ENCODE results near the gene TRAPPC3L.

TRAPPC3L gene

DNA sequence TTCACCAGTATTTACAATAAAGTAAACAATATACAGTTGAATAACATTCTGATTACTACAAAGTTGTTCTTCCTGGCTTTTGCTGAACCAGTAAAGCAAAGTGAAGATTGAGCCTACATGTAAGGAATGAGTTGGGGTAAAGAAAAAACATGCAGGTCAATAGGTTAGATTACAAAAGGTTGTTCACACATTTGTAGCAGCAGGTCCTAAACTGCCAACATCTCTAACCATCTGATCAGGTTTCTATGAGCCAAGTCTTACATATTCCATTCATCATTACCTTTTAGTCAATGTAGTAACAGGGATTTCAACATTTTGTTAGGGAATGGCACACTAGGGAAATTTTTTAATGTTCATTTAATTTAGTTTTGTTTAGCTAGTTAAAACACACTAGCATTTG is 93.6 kb downstream of the TRAPPC3L start:
- H3K36me3 ChIP-seq (ENCODE audit: control insufficient read depth in 1 of 2, insufficient read depth in 2 of 2, low read depth in 1 of 2, low read length in 2 of 2): no peaks in the 10 kb centered on the region
- H3K9me3 ChIP-seq (ENCODE audit: control insufficient read depth, low read length): no peaks in the 10 kb centered on the region
- H3K18ac ChIP-seq (ENCODE audit: low read depth in 1 of 2, low read length in 2 of 2): no peak overlapping the region
- H2BK15ac ChIP-seq (ENCODE audit: low read depth, poor library complexity, severe bottlenecking): no peak overlapping the region
- no peak overlapping the region for H3K23ac ChIP-seq (ENCODE audit: low read length in 2 of 2)
- no peak for DNase-seq
- H3K27me3 ChIP-seq (ENCODE audit: control insufficient read depth in 1 of 2, insufficient read depth in 1 of 2, low read length in 2 of 2): no peaks in the 10 kb centered on the region
- H3K4me1 ChIP-seq (ENCODE audit: control insufficient read depth, insufficient read depth, low read depth, low read length): peaks cover 5% of the 10 kb centered on the region
- H3K4me3 ChIP-seq (ENCODE audit: insufficient read depth in 1 of 2, low read depth in 1 of 2, low read length in 2 of 2): no peak overlapping the region
- H2AK5ac ChIP-seq (ENCODE audit: low read length, severe bottlenecking): no peak overlapping the region
- H2BK12ac ChIP-seq (ENCODE audit: low read length in 2 of 2): no peak overlapping the region
- H2BK5ac ChIP-seq (ENCODE audit: low read depth, low read length, poor library complexity, severe bottlenecking): no peak overlapping the region
- no peak overlapping the region for H3K9ac ChIP-seq (ENCODE audit: low read length)
- H3K27ac ChIP-seq (ENCODE audit: low read length, poor library complexity, severe bottlenecking): no peak overlapping the region
- no peak overlapping the region for H2BK120ac ChIP-seq (ENCODE audit: low read depth, low read length)
- no peak overlapping the region for H4K91ac ChIP-seq (ENCODE audit: low read length)
- no peak overlapping the region for H3K4ac ChIP-seq (ENCODE audit: low read depth in 1 of 2, low read length in 2 of 2)
- H3K4me2 ChIP-seq (ENCODE audit: low read length, poor library complexity, severe bottlenecking): no peak overlapping the region
- H3K79me1 ChIP-seq (replicated peaks; ENCODE audit: low read length, poor library complexity, severe bottlenecking): no peaks in the 10 kb centered on the region
- no peak overlapping the region for H3K14ac ChIP-seq (ENCODE audit: low read length in 2 of 2)
- H2AFZ ChIP-seq (ENCODE audit: low read depth, low read length): no peak overlapping the region
- no peak overlapping the region for H4K8ac ChIP-seq (ENCODE audit: low read length)

DNA sequence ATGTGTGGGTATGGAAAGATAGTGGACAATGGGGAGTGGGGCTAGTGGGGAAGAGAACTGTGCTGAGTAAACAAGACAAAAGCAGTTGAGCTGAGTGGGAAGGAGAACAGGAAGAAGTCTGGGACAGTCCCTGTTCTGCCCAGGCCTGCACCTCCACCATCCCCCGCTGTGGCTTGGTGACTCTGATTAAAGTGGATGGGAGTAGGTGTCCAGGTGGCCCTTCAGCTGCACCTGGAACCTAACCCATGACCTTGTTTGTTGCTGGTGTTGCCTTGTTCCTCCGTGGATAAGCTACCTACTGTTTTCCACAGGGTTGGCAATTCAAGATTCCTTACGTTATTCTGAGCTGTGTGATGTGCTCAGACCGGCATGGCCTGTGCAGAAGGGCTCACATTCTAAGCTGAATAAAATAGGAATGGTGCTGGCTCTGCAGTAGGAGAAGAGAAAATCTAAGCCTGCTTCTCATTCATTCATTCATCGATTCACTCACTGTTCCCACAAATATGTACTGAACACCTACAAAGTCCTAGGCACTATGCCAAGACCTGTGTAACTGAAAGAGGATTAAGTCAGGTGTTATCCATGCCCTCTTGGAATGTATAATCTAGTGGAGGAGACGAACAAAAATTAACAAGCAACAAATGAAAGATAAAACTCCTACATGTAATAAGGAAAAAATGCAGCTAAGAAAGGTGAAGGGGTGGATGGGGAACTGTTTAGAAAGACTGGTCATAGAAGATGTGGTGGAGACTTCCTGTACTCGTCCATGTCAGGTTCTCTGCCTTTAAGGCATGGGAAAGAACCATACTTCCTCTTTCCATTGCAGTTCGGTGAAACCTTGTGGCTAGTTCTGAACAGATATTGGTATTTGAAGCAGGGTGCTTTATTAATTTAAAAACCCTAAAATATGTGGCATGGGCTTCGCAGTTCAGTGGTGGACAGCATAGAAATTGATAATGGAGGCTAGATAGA is 94.4 kb downstream of the TRAPPC3L start:
- H4K8ac ChIP-seq (ENCODE audit: low read length): no peak overlapping the region
- H3K4me2 ChIP-seq (ENCODE audit: low read length, poor library complexity, severe bottlenecking): no peak overlapping the region
- no peaks in the 10 kb centered on the region for H3K36me3 ChIP-seq (ENCODE audit: control insufficient read depth in 1 of 2, insufficient read depth in 2 of 2, low read depth in 1 of 2, low read length in 2 of 2)
- H3K23ac ChIP-seq (ENCODE audit: low read length in 2 of 2): no peak overlapping the region
- peak overlapping the region; percentile 58 to 68 for H3K18ac ChIP-seq (ENCODE audit: low read depth in 1 of 2, low read length in 2 of 2)
- peak overlapping the region; percentile 33 for H2BK15ac ChIP-seq (ENCODE audit: low read depth, poor library complexity, severe bottlenecking)
- no peak overlapping the region for H2BK120ac ChIP-seq (ENCODE audit: low read depth, low read length)
- 82% methylated on average over 5 of the region's 9 CpGs for WGBS
- H3K4ac ChIP-seq (ENCODE audit: low read depth in 1 of 2, low read length in 2 of 2): no peak overlapping the region
- no peak overlapping the region for H2AFZ ChIP-seq (ENCODE audit: low read depth, low read length)
- no peaks in the 10 kb centered on the region for H3K9me3 ChIP-seq (ENCODE audit: control insufficient read depth, low read length)
- peak overlapping the region in 1 of 2 experiments; percentile 87 for H3K14ac ChIP-seq (ENCODE audit: low read length in 2 of 2)
- no peak overlapping the region for H2BK5ac ChIP-seq (ENCODE audit: low read depth, low read length, poor library complexity, severe bottlenecking)
- peak overlapping the region; percentile 22 for H2AK5ac ChIP-seq (ENCODE audit: low read length, severe bottlenecking)
- H3K9ac ChIP-seq (ENCODE audit: low read length): no peak overlapping the region
- no peak overlapping the region for H3K4me3 ChIP-seq (ENCODE audit: insufficient read depth in 1 of 2, low read depth in 1 of 2, low read length in 2 of 2)
- DNase-seq: no peak
- peak overlapping the region; percentile 62 for H4K91ac ChIP-seq (ENCODE audit: low read length)
- H3K79me1 ChIP-seq (replicated peaks; ENCODE audit: low read length, poor library complexity, severe bottlenecking): no peaks in the 10 kb centered on the region
- H3K27ac ChIP-seq (ENCODE audit: low read length, poor library complexity, severe bottlenecking): no peak overlapping the region
- no peaks in the 10 kb centered on the region for H3K27me3 ChIP-seq (ENCODE audit: control insufficient read depth in 1 of 2, insufficient read depth in 1 of 2, low read length in 2 of 2)
- H3K4me1 ChIP-seq (ENCODE audit: control insufficient read depth, insufficient read depth, low read depth, low read length): peaks cover 7% of the 10 kb centered on the region
- peak overlapping the region; percentile 46 to 59 for H2BK12ac ChIP-seq (ENCODE audit: low read length in 2 of 2)

GRCh38 chr6:116450185-116450710 is 95.2 kb downstream of the TRAPPC3L start:
- Histone ChIP-seq H3K79me1 (replicated peaks; ENCODE audit: low read length, poor library complexity, severe bottlenecking) (no peaks in the 10 kb centered on the region), H3K4me1 (ENCODE audit: control insufficient read depth, insufficient read depth, low read depth, low read length) (peaks cover 8% of the 10 kb centered on the region), H3K14ac (ENCODE audit: low read length in 2 of 2) (no peak overlapping the region), H2BK5ac (ENCODE audit: low read depth, low read length, poor library complexity, severe bottlenecking) (no peak overlapping the region), H3K27ac (ENCODE audit: low read length, poor library complexity, severe bottlenecking) (no peak overlapping the region), H2BK12ac (ENCODE audit: low read length in 2 of 2) (no peak overlapping the region), H2AK5ac (ENCODE audit: low read length, severe bottlenecking) (no peak overlapping the region), H3K9ac (ENCODE audit: low read length) (no peak overlapping the region), H3K18ac (ENCODE audit: low read depth in 1 of 2, low read length in 2 of 2) (no peak overlapping the region), H3K4ac (ENCODE audit: low read depth in 1 of 2, low read length in 2 of 2) (no peak overlapping the region), H3K4me2 (ENCODE audit: low read length, poor library complexity, severe bottlenecking) (no peak overlapping the region), H2BK15ac (ENCODE audit: low read depth, poor library complexity, severe bottlenecking) (no peak overlapping the region), H3K27me3 (ENCODE audit: control insufficient read depth in 1 of 2, insufficient read depth in 1 of 2, low read length in 2 of 2) (no peaks in the 10 kb centered on the region), H2AFZ (ENCODE audit: low read depth, low read length) (no peak overlapping the region), H4K8ac (ENCODE audit: low read length) (no peak overlapping the region), H4K91ac (ENCODE audit: low read length) (no peak overlapping the region), H3K23ac (ENCODE audit: low read length in 2 of 2) (no peak overlapping the region), H3K4me3 (ENCODE audit: insufficient read depth in 1 of 2, low read depth in 1 of 2, low read length in 2 of 2) (no peak overlapping the region), H3K9me3 (ENCODE audit: control insufficient read depth, low read length) (no peaks in the 10 kb centered on the region), H2BK120ac (ENCODE audit: low read depth, low read length) (no peak overlapping the region), H3K36me3 (ENCODE audit: control insufficient read depth in 1 of 2, insufficient read depth in 2 of 2, low read depth in 1 of 2, low read length in 2 of 2) (no peaks in the 10 kb centered on the region)
- DNase-seq: no peak
- WGBS: 80% methylated on average over 1 of the region's 1 CpG

DNA sequence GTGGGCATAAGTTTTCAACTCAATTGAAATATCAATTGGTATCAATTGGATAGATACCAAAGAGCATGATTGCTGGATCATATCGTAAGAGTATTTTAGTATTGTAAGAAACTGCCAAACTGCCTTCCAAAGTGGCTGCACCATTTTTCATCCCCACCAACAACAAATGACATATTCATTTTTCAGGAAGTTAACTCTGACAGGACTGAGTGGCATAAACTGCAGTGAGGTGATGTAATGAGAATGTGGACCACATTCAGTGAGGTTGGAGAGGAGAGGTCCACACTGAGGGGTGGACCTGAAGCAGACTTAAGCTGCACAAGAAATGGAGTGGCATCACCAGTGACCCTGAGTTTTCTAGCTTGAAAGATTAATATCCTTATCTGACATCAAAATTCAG is 95.9 kb downstream of the TRAPPC3L start:
- H2BK5ac ChIP-seq (ENCODE audit: low read depth, low read length, poor library complexity, severe bottlenecking): no peak overlapping the region
- H2BK12ac ChIP-seq (ENCODE audit: low read length in 2 of 2): peak overlapping the region in 1 of 2 experiments; percentile 96
- no peak overlapping the region for H3K27ac ChIP-seq (ENCODE audit: low read length, poor library complexity, severe bottlenecking)
- no peaks in the 10 kb centered on the region for H3K9me3 ChIP-seq (ENCODE audit: control insufficient read depth, low read length)
- H3K18ac ChIP-seq (ENCODE audit: low read depth in 1 of 2, low read length in 2 of 2): peak overlapping the region in 1 of 2 experiments; percentile 46
- no peak overlapping the region for H3K4ac ChIP-seq (ENCODE audit: low read depth in 1 of 2, low read length in 2 of 2)
- no CpG with 5 or more reads among the region's 1 CpG for WGBS
- no peak overlapping the region for H3K9ac ChIP-seq (ENCODE audit: low read length)
- no peak overlapping the region for H3K23ac ChIP-seq (ENCODE audit: low read length in 2 of 2)
- no peaks in the 10 kb centered on the region for H3K27me3 ChIP-seq (ENCODE audit: control insufficient read depth in 1 of 2, insufficient read depth in 1 of 2, low read length in 2 of 2)
- no peak overlapping the region for H2BK120ac ChIP-seq (ENCODE audit: low read depth, low read length)
- H4K8ac ChIP-seq (ENCODE audit: low read length): no peak overlapping the region
- no peaks in the 10 kb centered on the region for H3K36me3 ChIP-seq (ENCODE audit: control insufficient read depth in 1 of 2, insufficient read depth in 2 of 2, low read depth in 1 of 2, low read length in 2 of 2)
- H3K14ac ChIP-seq (ENCODE audit: low read length in 2 of 2): no peak overlapping the region
- H3K79me1 ChIP-seq (replicated peaks; ENCODE audit: low read length, poor library complexity, severe bottlenecking): no peaks in the 10 kb centered on the region
- H3K4me2 ChIP-seq (ENCODE audit: low read length, poor library complexity, severe bottlenecking): no peak overlapping the region
- no peak overlapping the region for H4K91ac ChIP-seq (ENCODE audit: low read length)
- H2BK15ac ChIP-seq (ENCODE audit: low read depth, poor library complexity, severe bottlenecking): no peak overlapping the region
- H2AFZ ChIP-seq (ENCODE audit: low read depth, low read length): no peak overlapping the region
- no peak overlapping the region for H3K4me3 ChIP-seq (ENCODE audit: insufficient read depth in 1 of 2, low read depth in 1 of 2, low read length in 2 of 2)
- no peak overlapping the region for H2AK5ac ChIP-seq (ENCODE audit: low read length, severe bottlenecking)
- H3K4me1 ChIP-seq (ENCODE audit: control insufficient read depth, insufficient read depth, low read depth, low read length): peaks cover 8% of the 10 kb centered on the region
- DNase-seq: no peak
